Hematopoietic multipotent progenitor cell (in vitro differentiated cells): ENCODE data around the gene TMEM163. TPM values are rescaled to one million over a fixed set of nuclear protein-coding genes. Genes with fewer than 3 reads are reported as not detected.
A peak's percentile ranks its signal among the peaks of the same experiment; 100 is the strongest.
"Not testable (repeated sequence)": the region's sequence is repeated elsewhere in the genome, so short reads cannot be mapped to it uniquely, and the experiment has no call there.

Source experiments
- DNase-seq, 3 donors: peaks; one replicate each; pipeline ENCODE4 v3.0.0-alpha.2; 2011 to 2015; ENCODE audit warnings: low read depth in 2 of 3, low spot score in 2 of 3
- total RNA-seq: library from RNA; depleted of rRNA; stranded (reverse); fragments of >200 nt; gene quantifications from one replicate; pipeline ENCODE4 v1.2.3, GENCODE V29; 2012

TMEM163 gene
- total RNA-seq, 1 donor: 17.2 TPM

DNA sequence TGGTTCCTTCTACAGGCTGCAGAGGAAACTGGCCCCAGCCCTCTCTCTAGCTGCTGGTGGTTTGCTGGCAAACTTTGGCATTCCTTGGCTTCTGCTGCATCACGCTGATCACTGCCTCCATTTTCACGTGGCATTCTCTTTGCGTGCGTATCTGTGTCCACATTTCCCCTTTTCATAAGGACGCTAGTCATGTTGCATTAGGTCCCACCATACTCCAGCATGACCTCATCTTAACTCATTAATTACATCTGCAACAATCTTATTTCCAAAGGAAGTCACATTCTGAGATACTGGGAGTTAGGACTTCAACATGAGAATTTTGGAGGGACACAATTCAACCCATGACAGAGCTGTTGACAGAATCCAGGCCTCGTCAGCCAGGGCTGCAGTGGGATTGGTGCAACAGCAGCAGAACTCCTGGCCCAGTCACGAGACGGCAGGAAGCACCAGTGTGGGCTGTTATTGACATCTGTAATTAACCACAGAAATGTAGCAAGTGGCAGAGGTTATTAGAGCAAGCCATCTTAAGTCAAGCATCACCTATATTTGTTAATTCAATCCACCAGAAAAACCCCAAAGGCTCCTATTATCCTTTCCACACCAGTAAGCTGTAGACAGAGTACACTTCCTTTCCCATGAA lies 132.4 kb downstream of the TMEM163 start:
- DNase-seq: no peak

DNA sequence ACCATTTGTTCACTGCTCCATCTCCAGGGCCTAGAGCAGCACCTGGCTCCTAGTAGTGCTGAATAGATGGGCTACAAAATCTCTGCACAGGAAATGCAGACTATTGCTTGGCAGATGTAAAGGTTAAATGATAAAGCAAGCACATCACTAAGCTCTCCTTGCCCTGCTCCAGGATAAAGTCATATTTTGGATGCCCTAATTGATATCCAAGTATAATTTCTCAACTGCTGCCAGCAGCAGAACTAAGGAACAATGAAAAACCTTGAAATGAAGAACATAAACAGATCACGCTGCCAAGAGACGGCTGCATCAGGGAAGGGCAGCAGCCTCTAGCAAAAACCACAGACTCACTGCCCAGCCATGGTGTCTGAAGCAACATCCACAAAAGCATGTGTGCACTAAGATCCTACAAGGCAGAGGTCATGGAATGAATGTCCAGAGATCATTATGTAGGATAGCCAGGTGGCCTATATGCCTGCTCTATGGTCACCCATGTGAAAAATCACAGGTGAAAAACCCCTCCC lies 134.7 kb downstream of the TMEM163 start:
- DNase-seq: no peak

DNA sequence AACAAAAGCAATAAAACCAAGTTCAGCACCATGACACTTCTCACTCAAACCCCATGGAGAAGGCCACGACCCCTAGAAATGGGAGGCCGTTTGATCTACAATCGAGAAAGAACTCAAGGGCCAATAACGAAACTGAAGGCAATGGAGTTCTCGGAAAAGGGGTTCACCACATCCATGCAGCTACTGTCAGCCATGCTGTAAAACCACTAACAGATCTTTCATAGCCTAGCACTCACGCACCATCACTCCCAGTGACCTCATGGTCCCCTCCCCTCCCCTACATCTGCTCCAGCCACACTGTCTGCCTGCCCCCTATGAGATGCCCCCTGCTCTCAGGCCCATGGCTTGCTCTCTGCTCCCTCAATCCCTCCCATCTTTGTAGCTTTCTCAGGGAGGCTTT lies 135.3 kb downstream of the TMEM163 start:
- no peak for DNase-seq

DNA sequence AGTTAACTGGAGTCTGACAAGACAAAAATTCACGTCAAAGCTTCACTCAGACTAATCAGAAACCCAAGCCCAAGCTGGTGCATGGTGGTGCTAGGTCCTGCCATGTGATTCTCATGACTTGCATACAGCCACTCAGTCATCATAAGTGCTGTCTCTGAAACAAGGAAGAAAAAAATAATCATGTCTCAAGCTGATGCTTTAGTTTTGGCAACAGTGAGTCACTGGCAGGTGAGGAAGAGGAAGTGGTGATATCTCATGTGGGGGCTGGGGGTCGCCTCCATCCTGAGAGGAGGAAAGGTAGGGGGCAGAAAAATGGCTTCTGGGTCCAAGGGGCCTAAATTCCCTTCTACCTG lies 136.3 kb downstream of the TMEM163 start:
- peak in 2 of 3 donors; percentile 14 to 27 for DNase-seq

DNA sequence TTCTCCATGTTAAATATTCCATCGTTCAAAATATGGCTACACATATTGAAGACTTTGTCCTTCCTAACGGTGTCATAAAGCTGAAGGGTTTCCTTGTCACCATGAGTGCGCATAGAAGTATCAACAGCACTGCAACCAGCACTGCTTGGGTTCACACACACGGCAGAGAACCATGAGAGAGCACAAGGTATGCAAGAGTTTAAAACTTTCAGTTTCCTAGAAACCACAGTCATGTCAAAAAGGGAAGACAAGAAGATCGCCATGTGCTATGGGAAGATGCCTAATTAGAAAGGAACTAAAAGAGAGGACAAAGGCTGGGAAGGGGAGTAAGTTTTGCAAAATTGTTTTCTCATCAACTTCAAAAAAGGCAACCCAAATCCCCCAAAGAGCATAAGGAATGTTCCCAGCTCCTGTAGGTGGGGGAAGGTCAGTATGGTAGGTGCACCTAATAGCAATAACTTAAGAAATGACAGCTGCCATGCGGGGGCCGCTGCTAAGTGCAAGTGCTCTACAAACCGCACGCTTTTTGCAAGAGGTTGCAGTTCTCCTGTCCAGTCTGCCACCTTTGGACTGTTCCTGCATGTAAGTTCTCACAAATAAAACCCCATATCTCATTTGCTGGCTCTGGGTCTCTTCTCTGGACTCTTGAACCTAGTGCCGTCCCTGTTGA lies 136.8 kb downstream of the TMEM163 start:
- DNase-seq: no peak

DNA sequence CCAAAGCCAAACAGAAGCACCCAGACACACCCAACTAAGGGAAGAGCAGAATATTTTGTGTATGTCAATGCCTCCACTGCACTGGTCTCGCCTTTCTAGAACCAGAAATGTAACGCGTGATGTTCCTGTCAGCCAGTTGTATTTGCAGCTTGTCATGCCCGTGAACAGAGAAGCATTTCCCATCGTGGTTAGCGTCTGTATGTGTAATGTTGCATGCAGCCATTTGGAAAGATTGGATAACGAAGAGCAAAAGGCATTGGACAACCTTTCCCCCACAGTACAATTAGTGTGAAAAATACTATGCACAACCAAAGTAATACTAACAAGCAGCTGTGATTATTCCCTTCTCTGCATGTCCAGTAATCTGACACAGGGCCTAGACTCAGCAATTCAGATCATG lies 140.5 kb downstream of the TMEM163 start:
- no peak for DNase-seq

DNA sequence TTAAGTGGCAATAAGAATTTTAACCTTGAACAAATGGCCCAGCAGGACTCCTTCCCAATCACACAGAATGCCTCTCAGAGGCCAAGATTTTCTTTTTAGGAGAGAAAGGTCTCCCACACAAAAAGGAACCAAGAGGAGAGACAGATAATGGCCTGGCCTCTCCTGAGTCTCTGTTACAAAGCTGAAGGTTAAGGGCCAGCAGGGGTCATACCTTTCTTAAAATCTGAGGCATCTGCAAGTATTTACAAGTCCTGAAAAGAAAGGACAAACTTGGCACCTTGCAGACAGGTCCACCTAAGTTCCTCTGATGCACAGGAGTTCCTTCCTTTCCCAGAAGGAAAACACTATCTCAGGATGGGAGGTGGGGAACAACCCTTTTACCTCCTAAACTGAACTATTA lies 142.3 kb downstream of the TMEM163 start:
- DNase-seq: peak in 2 of 3 donors; percentile 4 to 14

DNA sequence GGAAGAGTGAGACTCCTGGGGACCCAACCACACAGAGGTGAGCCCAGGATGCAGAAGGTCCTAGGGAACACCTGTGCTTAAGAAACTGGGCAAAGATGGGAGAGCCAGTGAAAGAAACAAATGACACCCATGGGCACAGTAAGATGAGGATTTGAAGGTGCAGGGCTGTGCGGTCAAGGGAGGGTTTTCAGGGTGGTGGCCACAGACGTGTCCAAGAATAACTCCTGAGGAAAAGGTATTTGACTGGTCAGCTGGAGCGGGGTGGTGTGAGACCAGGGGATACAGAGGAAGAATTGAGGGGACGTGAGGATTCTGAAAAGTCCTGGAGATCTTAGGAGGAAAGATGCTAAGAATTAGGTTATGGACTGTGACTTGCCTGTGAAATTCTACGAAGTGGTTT lies 142.9 kb downstream of the TMEM163 start:
- no peak for DNase-seq

DNA sequence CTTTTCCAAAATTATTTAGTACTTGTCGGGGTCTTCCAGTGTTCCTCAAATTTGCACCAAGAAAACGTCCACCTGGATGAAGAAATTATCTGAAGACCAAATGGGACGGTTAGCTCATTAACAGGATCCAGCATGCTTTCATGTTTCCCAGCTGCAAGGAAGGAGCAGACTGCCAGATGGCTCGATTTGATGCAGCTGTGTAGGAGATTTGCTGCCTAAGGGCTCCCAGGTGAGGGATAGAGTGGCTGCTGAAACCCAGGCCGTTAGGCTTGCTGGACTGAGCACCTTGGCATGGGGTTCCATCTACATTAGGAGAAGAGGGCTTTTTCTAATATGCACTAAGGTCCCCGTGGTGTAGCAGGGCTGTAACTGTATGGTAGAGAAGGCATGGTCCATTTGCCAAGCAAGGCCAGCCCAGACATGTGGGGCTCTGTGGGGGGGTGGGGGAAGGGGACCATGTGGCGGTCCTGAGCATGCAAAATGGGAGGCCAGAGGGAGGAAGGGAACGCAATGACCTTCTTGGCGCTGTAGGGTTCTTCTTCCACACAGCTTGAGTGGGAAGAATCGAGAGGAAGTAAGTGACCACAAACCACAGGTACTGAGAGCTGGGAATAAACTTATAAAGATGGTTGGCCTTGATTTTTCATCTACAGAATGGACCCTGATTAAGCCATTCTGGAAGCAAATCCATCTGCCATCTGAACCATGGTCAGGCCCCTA lies 144.0 kb downstream of the TMEM163 start:
- no peak for DNase-seq

DNA sequence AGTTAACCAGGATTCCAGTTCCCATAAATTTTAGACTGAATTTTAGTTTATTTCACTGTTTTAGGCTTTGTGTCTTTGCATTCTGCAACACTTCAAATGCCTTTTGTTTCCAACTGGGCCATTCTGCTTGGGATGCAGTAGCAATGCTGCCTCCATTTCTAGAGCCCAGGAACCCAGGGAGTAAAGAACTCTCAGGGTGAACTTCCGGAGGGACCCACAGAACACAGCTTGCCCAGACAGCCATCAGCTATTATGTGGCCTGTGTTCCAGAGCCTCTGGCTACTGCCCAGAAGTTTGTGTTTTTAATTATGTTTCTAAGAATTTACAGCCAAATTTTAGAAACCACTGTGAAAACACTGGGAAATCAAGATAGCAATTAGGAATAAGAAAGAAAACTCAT lies 145.1 kb downstream of the TMEM163 start:
- no peak for DNase-seq

DNA sequence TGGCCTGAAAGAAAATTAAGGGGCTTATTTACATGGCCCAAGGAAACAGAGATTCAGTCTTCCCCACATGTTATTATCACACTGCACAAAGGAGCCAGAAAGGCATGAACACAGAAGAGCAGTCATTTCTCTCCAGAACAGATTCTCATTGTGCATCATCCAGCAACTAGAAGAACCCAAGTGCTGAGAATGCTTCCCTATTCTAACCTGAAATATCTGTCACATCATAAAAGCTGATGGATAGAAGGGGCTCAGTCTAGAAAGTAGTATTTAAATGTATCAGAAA lies 145.8 kb downstream of the TMEM163 start:
- no peak for DNase-seq

DNA sequence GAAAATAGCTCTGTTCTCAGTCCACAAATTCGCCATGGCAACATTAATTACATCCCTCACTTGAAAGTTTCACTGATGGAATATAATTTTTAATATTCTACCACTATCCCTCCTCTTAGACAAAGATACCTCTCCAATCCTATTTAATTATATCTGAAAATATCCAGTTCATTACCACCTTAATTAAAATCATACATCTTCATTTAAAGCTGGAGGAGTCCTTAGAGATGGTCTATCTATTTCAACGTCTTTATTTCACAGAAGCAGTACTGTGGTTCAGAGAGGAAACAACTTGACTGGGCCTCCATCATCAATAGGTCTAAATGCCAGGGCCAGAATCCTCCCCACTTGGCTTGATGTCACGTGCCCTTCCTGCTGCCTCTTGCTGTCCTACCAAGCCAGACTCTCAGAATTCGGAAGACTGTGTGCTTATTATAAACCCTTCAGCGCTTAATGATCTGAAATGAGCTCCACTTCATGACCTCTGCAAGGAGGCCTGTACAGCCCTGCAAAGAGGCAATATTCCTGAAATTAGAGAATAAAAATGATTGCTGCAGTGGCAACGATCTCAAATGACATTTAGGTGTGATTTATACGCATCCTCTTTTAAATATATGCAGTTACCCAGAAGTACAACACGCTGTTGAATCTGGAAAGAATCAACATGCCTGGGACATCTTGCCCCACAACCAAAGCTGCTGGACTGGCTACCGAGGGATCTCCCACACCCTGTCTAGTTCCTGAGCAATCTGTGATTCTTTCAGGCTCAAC lies 146.3 kb downstream of the TMEM163 start:
- no peak for DNase-seq

DNA sequence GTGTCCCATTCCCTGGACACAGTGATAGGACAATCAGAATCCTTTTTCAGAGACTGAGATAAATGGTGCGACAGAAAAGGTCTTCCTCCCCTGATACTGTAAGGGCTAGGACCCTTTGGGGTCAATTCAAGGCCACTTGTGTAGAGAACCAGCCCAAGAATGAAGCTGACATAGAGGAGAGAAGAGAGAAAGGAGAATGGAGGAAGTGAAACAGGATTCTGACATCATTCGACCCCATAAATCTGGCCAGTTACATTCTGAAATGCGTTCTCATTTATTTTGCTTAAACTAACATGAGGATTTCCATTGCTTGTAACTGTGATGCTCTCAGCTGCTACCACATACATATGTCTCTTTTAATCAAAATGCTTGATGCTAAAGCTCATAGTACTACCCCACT lies 148.1 kb downstream of the TMEM163 start:
- no peak for DNase-seq

DNA sequence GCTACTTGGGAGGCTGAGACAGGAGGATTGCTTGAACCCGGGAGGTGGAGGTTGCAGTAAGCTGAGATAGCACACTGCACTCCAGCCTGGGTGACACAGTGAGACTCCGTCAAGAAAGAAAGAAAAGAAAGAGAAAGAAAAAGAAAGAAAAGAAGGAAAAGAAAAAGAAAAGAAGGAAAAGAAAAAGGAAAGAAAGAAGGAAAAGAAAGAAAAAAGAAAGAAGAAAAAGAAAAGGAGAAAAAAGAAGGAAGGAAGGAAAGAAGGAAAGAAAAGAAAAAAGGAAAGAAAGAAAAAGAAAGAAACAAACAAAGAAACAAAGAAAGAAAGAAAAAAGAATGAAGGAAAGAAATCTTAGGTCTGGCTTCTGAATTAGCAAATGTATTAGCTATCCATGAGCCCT lies 150.4 kb downstream of the TMEM163 start:
- no peak for DNase-seq

DNA sequence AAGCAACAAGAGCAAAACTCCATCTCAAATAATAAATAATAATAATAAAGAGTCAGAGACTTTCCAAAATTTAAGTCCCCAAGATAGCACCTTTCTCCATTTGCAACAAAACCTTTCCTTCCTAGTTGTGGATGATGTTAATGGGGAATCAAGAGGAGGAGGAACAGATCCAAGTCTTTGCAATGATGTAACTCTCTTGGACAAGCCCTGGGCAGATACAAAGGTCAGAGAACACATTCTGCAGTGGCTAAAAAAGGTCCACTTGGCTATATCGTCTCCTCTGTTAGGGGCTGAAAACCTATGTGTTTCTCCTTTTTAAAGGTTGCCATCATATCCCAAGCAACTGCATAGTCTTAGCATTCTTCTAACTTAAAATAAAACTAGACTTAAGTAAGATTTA lies 151.1 kb downstream of the TMEM163 start:
- no peak for DNase-seq

DNA sequence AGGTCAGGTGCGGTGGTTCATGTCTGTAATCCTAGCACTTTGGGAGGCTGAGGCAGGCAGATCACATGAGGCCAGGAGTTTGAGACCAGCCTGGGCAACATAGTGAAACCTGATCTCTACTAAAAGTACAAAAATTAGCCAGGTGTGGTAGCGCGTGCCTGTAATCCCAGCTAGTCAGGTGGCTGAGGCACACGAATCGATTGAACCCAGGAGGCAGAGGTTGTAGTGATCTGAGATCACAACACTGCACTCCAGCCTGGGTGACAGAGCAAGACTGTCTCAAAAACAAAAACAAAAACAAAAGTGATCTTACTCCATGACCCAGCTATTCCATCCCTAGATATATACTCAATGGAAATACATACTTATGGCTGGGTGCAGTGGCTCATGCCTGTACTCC lies 153.8 kb downstream of the TMEM163 start:
- DNase-seq: not testable (repeated sequence)

DNA sequence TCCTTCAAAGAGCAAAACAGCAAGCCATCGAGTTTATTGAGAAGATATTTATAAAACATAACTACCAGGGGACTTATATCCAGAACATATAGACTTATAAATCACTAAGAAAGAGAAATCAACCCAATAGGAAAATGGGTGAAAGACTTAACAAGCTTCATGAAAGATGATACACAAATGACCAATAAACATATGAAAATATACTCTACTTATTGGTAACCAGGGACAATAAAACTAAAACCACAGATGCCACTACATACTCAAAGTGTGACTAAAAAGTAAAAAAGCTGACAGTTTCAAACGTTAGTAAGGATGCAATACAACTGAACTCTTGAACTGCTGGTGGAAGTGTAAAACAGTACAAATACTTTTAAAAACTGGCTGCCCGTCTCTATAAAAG lies 154.3 kb downstream of the TMEM163 start:
- no peak for DNase-seq

DNA sequence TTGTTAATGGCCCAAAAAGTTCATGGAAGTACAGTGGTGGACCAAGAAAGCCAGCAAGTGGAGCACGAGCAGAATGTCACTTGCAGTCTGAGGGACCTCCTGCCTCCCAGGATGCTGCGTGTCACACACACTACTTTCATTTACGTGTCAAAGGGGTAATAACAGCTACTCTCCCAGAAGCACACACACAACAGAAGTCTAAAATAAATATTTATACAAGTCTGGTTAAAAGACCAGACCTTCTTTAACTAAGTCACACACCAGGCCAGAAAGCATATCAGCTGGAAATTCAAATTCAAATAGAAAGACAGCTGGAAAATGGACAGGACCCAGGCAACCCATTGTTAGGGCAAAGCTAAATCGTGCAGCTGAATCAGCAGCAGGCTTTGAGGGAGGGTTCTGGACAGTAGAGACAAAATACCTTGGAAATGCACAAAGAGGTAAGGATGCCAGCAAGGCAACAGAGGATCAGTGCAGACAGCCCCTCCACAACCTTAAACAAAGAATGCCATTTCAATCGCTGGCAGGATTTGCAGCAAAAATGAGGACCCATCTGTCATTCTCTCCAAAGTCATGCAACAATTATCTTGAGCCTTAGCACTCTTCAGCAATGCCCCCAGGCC lies 160.5 kb downstream of the TMEM163 start:
- no peak for DNase-seq

DNA sequence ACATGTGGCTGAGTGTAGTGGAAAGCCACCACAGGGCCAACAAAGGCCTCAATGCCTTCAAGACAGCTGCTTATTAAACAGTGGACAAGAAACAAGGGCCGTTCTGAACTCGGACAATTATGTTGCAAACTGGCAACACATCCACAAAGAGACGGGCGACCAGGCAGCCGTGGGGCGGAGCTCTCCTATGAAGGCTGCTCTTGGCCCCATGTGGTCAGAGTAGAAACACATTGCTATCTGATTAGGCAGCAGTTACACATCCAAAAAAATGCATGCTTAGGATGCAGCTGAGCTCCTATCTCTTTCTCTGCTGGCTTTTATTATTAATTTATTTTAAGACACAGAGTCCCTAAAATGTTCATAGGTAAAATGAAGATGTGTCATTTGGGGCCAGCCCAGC lies 163.4 kb downstream of the TMEM163 start:
- DNase-seq: no peak

DNA sequence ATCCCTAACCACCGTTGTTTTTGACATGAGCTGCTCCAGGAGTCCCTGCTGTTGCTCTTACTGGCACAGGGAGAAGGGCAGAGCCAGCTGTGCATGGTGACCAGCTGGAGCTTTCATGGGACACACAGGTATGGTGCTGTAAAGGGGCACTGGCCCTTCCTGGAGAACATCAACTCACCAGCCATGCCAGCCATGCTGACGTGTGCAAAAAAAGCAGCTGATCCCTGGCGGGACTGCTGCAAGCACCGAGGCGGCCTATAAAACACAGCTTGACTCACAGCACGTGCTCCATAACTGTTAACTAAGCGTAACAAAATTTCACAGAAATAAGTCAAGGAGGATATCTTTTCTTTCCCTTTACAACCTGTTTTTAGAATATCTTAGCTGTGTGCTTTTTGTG lies 165.1 kb downstream of the TMEM163 start:
- DNase-seq: no peak

DNA sequence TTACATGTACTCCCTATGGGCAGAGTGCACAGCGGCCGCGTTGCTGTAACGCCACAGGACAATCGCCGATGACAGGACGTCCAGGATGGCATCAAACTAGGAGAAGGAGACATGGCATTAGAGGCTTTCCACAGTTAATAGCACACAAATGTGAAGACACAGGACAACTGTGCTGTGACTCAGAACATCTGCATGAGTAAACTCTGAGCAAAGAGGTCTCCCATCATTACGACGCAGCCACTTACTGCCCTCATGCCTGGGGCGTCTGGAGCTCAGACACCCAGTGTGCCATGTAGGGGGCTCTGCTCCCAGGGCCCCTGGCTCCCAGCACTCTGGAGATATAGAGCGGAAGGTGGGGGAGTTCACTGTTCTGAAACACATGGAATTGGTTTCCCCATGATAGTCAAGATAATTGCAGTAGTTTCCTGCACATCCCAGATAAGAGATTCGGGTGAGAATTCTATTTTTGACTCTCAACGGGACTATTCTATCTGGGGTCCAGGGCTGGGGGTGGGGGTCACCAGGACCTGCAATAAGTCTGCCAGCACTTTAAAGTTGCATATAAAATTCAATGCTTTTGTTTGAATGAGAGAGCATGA lies 168.1 kb downstream of the TMEM163 start:
- no peak for DNase-seq
